A673 (cell line): Measurements from ENCODE around the gene CKS2. TPM values are rescaled to one million over a fixed set of nuclear protein-coding genes. Genes with fewer than 3 reads are reported as not detected.

Source experiments
- BruUV-seq: library from RNA; stranded (reverse); fragments of 400-500 nt; replicated peaks from 2 replicates; lab custom pipeline; 2021; lab: Mats Ljungman, UMichigan
- CTCF ChIA-PET: fragments of 300-600 bp; sonication (Branson Sonifier 250); formaldehyde crosslinking; loops from one replicate; lab custom pipeline; 2022; ENCODE audit warnings: antibody characterized with exemption; lab: Charles Lee
- POLR2A ChIA-PET: fragments of 300-600 bp; sonication (Branson Sonifier 250); formaldehyde crosslinking; loops from one replicate; lab custom pipeline; 2022; ENCODE audit warnings: antibody characterized with exemption; ENCODE audit not compliant: low non-redundant PET; lab: Charles Lee
- DNase-seq: peaks from one replicate; pipeline ENCODE4 v3.0.0-alpha.2; 2015; ENCODE audit warnings: low spot score
- H3K27ac ChIP-seq: fragments of 200-600 bp; sonication (generic); 2 replicates; pipeline ENCODE4 v1.5.1; 2016; ENCODE audit warnings: mixed run types, low read depth, mild to moderate bottlenecking, mixed read lengths, antibody characterized with exemption, low read length; ENCODE audit not compliant: poor library complexity, severe bottlenecking
- H3K27me3 ChIP-seq: fragments of 200-600 bp; sonication (generic); replicated peaks from 2 replicates; pipeline ENCODE4 v1.6.1; 2017; ENCODE audit warnings: mixed run types, low read depth, mild to moderate bottlenecking, mixed read lengths, antibody characterized with exemption, low read length; ENCODE audit not compliant: insufficient read depth, poor library complexity
- H3K36me3 ChIP-seq: fragments of 200-600 bp; sonication (generic); 2 replicates; pipeline ENCODE4 v1.6.1; 2016; ENCODE audit warnings: mixed run types, mild to moderate bottlenecking, mixed read lengths, antibody characterized with exemption, low read length; ENCODE audit not compliant: insufficient read depth, poor library complexity, severe bottlenecking
- H3K4me1 ChIP-seq: fragments of 200-600 bp; sonication (generic); 2 replicates; pipeline ENCODE4 v1.6.1; 2017; ENCODE audit warnings: mixed run types, mild to moderate bottlenecking, mixed read lengths, antibody characterized with exemption, low read length; ENCODE audit not compliant: insufficient read depth, poor library complexity, severe bottlenecking
- H3K4me3 ChIP-seq: fragments of 200-600 bp; sonication (generic); 2 replicates; pipeline ENCODE4 v1.5.1; 2016; ENCODE audit warnings: low read depth, mixed run types, mild to moderate bottlenecking, mixed read lengths, low read length; ENCODE audit not compliant: poor library complexity, severe bottlenecking
- H3K9me3 ChIP-seq: fragments of 200-600 bp; sonication (generic); 2 replicates; pipeline ENCODE4 v1.6.1; 2016; ENCODE audit warnings: mixed run types, low read depth, mild to moderate bottlenecking, mixed read lengths, antibody characterized with exemption, low read length; ENCODE audit not compliant: poor library complexity, severe bottlenecking
- CTCF ChIP-seq: fragments of 300-800, 200-600 bp; sonication (generic); conservative IDR thresholded peaks from 2 replicates; pipeline ENCODE4 v1.5.1; 2017; ENCODE audit warnings: low read depth, mild to moderate bottlenecking, antibody characterized with exemption, low read length, moderate library complexity, mixed read lengths
- EZH2 ChIP-seq: fragments of 200-600 bp; sonication (generic); IDR thresholded peaks from 2 replicates; pipeline ENCODE4 v1.6.1; 2017; ENCODE audit warnings: borderline replicate concordance, low read depth, mild to moderate bottlenecking, mixed read lengths, antibody characterized with exemption, low read length; ENCODE audit not compliant: poor library complexity, severe bottlenecking
- intact Hi-C: fragments of 100-400 bp; cut with micrococcal nuclease; formaldehyde crosslinking; loops from one replicate; pipeline ENCODE4 v1.10.0; 2022; ENCODE audit not compliant: unreplicated experiment
- total RNA-seq: library from RNA; stranded (reverse); gene quantifications from 2 replicates; pipeline ENCODE4 v1.2.3, GENCODE V29; 2021

Gene CKS2
- total RNA-seq, 1 experiment from 2014 or later, result 344 TPM

DNA sequence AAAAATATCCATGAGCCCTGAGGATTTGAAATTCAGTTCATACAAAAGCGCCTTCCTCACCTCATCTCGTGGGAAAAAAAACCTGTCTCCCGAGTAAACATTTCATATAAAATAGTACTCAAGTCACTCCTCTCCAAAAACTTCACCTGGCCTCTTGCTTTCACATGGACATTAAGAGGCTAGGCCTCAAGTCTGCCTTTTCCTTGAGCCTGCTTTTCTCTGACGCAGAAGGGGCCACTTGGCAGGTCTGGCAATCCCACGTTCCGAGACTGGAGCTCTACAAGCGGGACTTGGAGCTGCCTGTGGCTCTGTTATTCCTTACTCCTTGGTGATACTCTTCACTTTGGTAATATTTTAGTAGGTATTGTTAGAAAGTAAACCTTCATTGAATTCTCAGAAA, 26.9 kb upstream of the CKS2 start:
- intact Hi-C loops, result loop anchor here (10.0 kb wide), 1 partner anchor 689 kb away; no protein-coding TSS in a partner anchor
- Histone ChIP-seq H3K27me3 (no peaks in the 10 kb centered on the region), H3K27ac (no peak overlapping the region), H3K36me3 (no peaks in the 10 kb centered on the region), H3K4me3 (no peak overlapping the region), H3K9me3 (no peaks in the 10 kb centered on the region), H3K4me1 (no peaks in the 10 kb centered on the region)
- no TSS peak for BruUV-seq
- ChIA-PET POLR2A (no interaction called here), CTCF (no interaction called here)
- no peak for DNase-seq
- TF ChIP-seq CTCF (no peak), EZH2 (no peak)

DNA sequence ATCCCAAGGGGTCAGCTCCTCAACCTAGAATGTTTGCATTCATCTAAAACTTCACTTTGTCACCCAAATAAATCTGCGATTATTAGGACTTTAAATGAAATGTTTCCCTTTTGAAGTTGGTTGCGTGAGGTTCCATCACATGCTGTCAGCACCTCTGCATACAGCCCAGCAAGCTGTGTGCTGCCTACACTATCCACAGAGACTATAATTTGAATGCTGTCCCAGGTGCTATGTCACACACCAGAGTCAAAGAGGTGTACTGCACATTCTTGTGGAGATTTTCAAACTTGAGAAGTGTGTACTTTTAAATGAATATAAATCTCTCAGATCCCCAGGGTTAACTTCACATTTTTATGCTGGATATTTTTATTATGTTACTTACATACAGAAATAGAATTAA, 19.3 kb upstream of the CKS2 start:
- no peak for TF ChIP-seq EZH2
- TF ChIP-seq CTCF, result no peak
- H3K9me3 ChIP-seq, result peaks cover 5% of the 10 kb centered on the region
- intact Hi-C loops, result no loop called here
- H3K27ac ChIP-seq, result no peak overlapping the region
- H3K36me3 ChIP-seq, result no peaks in the 10 kb centered on the region
- no peak overlapping the region for H3K4me3 ChIP-seq
- no TSS peak for BruUV-seq
- DNase-seq, result no peak
- CTCF ChIA-PET, result no interaction called here
- H3K4me1 ChIP-seq, result no peaks in the 10 kb centered on the region
- POLR2A ChIA-PET, result no interaction called here
- H3K27me3 ChIP-seq, result no peaks in the 10 kb centered on the region

GRCh38 chr9:89293014-89293413, 18.0 kb upstream of the CKS2 start:
- DNase-seq, result no peak
- intact Hi-C loops, result no loop called here
- Histone ChIP-seq H3K36me3 (no peaks in the 10 kb centered on the region), H3K9me3 (peaks cover 5% of the 10 kb centered on the region), H3K27me3 (no peaks in the 10 kb centered on the region), H3K4me3 (no peak overlapping the region), H3K4me1 (no peaks in the 10 kb centered on the region), H3K27ac (no peak overlapping the region)
- POLR2A ChIA-PET, result no interaction called here
- CTCF ChIA-PET, result no interaction called here
- TF ChIP-seq EZH2 (no peak), CTCF (no peak)
- BruUV-seq, result no TSS peak
